ENCODE data around the gene TERC.

The TERC gene

DNA sequence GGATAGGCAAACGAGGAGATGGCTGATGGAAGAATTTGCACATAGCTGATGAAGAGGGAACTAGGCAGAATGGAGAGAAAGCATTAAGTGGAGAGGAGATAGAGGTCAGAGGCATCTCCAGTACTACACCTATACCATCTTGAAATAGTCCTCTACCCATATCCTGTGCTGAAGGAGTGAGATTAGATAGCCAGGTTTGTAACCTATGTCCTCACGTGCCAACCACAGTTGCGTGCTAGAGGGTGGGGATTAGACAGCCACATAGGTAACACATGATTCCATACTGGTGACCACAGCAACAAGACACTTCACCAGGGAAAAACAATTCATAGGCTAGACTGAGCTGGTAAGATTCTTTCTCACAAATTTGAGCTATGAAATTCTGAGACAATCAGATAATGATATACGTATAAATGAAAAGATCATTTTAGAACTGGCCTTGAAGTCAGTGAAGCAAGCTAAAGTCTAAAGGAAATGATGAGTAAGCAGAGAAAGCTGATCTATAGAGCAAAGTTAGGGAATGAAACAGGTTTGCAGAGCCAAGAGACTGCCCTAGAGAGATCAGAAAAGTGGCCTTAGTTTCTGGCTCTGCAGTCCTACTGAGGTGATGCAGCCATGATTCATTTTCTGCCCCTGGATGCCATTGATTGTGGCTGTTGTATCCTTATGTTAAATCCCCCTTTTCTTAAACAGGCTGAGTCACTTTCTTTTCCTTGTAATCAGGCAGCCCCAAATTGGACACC is 26.0 kb upstream of the TERC start:
- no peaks in the 10 kb centered on the region for H3K9me3 ChIP-seq (ENCODE audit: control insufficient read depth in 1 of 2, low read length in 2 of 2)
- H3K9ac ChIP-seq (ENCODE audit: low read depth in 1 of 2, low read length in 2 of 2) = no peak overlapping the region
- H3K27ac ChIP-seq (ENCODE audit: low read depth, low read length) = no peak overlapping the region
- H3K4me1 ChIP-seq (ENCODE audit: control insufficient read depth in 1 of 2, insufficient read depth in 2 of 2, low read length in 2 of 2) = no peaks in the 10 kb centered on the region
- peaks cover 14 to 20% of the 10 kb centered on the region in 2 donors for H3K36me3 ChIP-seq (ENCODE audit: control insufficient read depth in 1 of 2, insufficient read depth in 2 of 2, low read length in 2 of 2)
- no peak overlapping the region for H3K4me3 ChIP-seq (ENCODE audit: low read depth in 1 of 2, low read length in 2 of 2)
- H3K27me3 ChIP-seq (ENCODE audit: control insufficient read depth in 1 of 2, insufficient read depth in 2 of 2, low read length in 2 of 2) = no peaks in the 10 kb centered on the region

GRCh38 chr3:169790219-169790618 is 25.4 kb upstream of the TERC start:
- no peaks in the 10 kb centered on the region for H3K4me1 ChIP-seq (ENCODE audit: control insufficient read depth in 1 of 2, insufficient read depth in 2 of 2, low read length in 2 of 2)
- H3K36me3 ChIP-seq (ENCODE audit: control insufficient read depth in 1 of 2, insufficient read depth in 2 of 2, low read length in 2 of 2) = peaks cover 20 to 24% of the 10 kb centered on the region in 2 donors
- no peak overlapping the region for H3K4me3 ChIP-seq (ENCODE audit: low read depth in 1 of 2, low read length in 2 of 2)
- H3K9me3 ChIP-seq (ENCODE audit: control insufficient read depth in 1 of 2, low read length in 2 of 2) = no peaks in the 10 kb centered on the region
- H3K27ac ChIP-seq (ENCODE audit: low read depth, low read length) = no peak overlapping the region
- H3K27me3 ChIP-seq (ENCODE audit: control insufficient read depth in 1 of 2, insufficient read depth in 2 of 2, low read length in 2 of 2) = no peaks in the 10 kb centered on the region
- H3K9ac ChIP-seq (ENCODE audit: low read depth in 1 of 2, low read length in 2 of 2) = no peak overlapping the region

GRCh38 chr3:169787791-169788190 is 22.9 kb upstream of the TERC start:
- Histone ChIP-seq H3K36me3 (ENCODE audit: control insufficient read depth in 1 of 2, insufficient read depth in 2 of 2, low read length in 2 of 2) (peaks cover 32 to 38% of the 10 kb centered on the region in 2 donors), H3K4me1 (ENCODE audit: control insufficient read depth in 1 of 2, insufficient read depth in 2 of 2, low read length in 2 of 2) (no peaks in the 10 kb centered on the region), H3K9ac (ENCODE audit: low read depth in 1 of 2, low read length in 2 of 2) (no peak overlapping the region), H3K9me3 (ENCODE audit: control insufficient read depth in 1 of 2, low read length in 2 of 2) (no peaks in the 10 kb centered on the region), H3K4me3 (ENCODE audit: low read depth in 1 of 2, low read length in 2 of 2) (no peak overlapping the region), H3K27ac (ENCODE audit: low read depth, low read length) (no peak overlapping the region), H3K27me3 (ENCODE audit: control insufficient read depth in 1 of 2, insufficient read depth in 2 of 2, low read length in 2 of 2) (no peaks in the 10 kb centered on the region)

GRCh38 chr3:169787120-169787519 is 22.3 kb upstream of the TERC start:
- Histone ChIP-seq H3K4me1 (ENCODE audit: control insufficient read depth in 1 of 2, insufficient read depth in 2 of 2, low read length in 2 of 2) (no peaks in the 10 kb centered on the region), H3K9ac (ENCODE audit: low read depth in 1 of 2, low read length in 2 of 2) (no peak overlapping the region), H3K4me3 (ENCODE audit: low read depth in 1 of 2, low read length in 2 of 2) (no peak overlapping the region), H3K9me3 (ENCODE audit: control insufficient read depth in 1 of 2, low read length in 2 of 2) (no peaks in the 10 kb centered on the region), H3K36me3 (ENCODE audit: control insufficient read depth in 1 of 2, insufficient read depth in 2 of 2, low read length in 2 of 2) (peaks cover 32 to 39% of the 10 kb centered on the region in 2 donors), H3K27ac (ENCODE audit: low read depth, low read length) (no peak overlapping the region), H3K27me3 (ENCODE audit: control insufficient read depth in 1 of 2, insufficient read depth in 2 of 2, low read length in 2 of 2) (no peaks in the 10 kb centered on the region)

DNA sequence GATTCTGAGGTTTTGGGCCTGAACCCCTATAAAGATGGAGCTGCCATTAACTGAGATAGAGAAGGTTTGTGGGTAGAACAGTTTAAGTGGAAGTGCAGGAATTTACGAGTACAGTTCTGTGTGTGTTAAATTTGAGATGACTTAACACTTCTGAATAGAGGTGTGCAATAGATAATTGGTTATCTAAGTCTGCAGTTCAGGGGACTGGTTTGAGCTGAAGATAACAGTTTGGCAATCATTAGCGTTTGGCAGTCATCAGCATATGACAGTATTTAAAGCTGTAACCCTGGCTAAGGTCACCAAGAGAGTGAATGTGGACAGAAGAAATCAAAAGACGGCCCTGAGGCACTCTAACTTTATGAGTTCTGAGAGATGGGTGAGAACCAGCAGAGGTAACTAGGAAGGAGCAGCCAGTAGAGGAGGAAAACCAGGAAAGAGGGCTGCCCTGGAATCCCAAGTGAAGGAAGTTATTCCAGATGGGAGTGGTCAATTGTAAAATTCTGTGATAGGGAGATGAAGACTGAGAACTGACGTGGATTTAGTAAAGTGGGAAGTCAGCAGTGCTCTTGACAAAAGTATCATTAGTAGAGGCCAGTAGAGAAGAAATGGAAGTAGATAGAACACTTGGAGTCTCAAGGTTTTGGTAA is 16.5 kb upstream of the TERC start:
- Histone ChIP-seq H3K9me3 (ENCODE audit: control insufficient read depth in 1 of 2, low read length in 2 of 2) (no peaks in the 10 kb centered on the region), H3K27ac (ENCODE audit: low read depth, low read length) (no peak overlapping the region), H3K36me3 (ENCODE audit: control insufficient read depth in 1 of 2, insufficient read depth in 2 of 2, low read length in 2 of 2) (peaks cover 39 to 67% of the 10 kb centered on the region in 2 donors), H3K4me1 (ENCODE audit: control insufficient read depth in 1 of 2, insufficient read depth in 2 of 2, low read length in 2 of 2) (no peaks in the 10 kb centered on the region), H3K4me3 (ENCODE audit: low read depth in 1 of 2, low read length in 2 of 2) (no peak overlapping the region), H3K9ac (ENCODE audit: low read depth in 1 of 2, low read length in 2 of 2) (no peak overlapping the region), H3K27me3 (ENCODE audit: control insufficient read depth in 1 of 2, insufficient read depth in 2 of 2, low read length in 2 of 2) (no peaks in the 10 kb centered on the region)

DNA sequence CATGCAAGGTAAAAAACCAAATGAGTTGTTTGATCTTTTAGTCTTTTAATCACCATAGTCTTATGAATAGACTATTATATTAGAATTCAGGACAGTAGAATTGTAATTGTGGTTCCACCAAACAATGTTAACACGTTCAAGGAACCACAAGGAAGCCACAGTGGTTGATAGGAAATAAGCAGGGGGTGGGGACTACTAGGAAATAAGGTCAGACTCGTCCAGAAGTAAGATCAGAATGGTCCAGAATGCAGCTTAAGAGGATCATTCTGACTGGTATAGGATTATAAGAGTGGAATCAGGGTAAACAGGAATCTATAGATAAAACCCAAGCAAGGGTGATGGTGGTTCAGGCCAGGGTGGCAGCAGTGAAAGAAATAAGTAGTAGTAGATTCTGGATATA is 15.9 kb upstream of the TERC start:
- Histone ChIP-seq H3K9ac (ENCODE audit: low read depth in 1 of 2, low read length in 2 of 2) (no peak overlapping the region), H3K36me3 (ENCODE audit: control insufficient read depth in 1 of 2, insufficient read depth in 2 of 2, low read length in 2 of 2) (peaks cover 34 to 69% of the 10 kb centered on the region in 2 donors), H3K9me3 (ENCODE audit: control insufficient read depth in 1 of 2, low read length in 2 of 2) (no peaks in the 10 kb centered on the region), H3K27me3 (ENCODE audit: control insufficient read depth in 1 of 2, insufficient read depth in 2 of 2, low read length in 2 of 2) (no peaks in the 10 kb centered on the region), H3K4me3 (ENCODE audit: low read depth in 1 of 2, low read length in 2 of 2) (no peak overlapping the region), H3K27ac (ENCODE audit: low read depth, low read length) (no peak overlapping the region), H3K4me1 (ENCODE audit: control insufficient read depth in 1 of 2, insufficient read depth in 2 of 2, low read length in 2 of 2) (peaks cover 3 to 4% of the 10 kb centered on the region in 2 donors)

GRCh38 chr3:169777822-169778221 is 13.0 kb upstream of the TERC start:
- H3K4me3 ChIP-seq (ENCODE audit: low read depth in 1 of 2, low read length in 2 of 2) = no peak overlapping the region
- H3K4me1 ChIP-seq (ENCODE audit: control insufficient read depth in 1 of 2, insufficient read depth in 2 of 2, low read length in 2 of 2) = peaks cover 21 to 25% of the 10 kb centered on the region in 2 donors
- H3K27me3 ChIP-seq (ENCODE audit: control insufficient read depth in 1 of 2, insufficient read depth in 2 of 2, low read length in 2 of 2) = no peaks in the 10 kb centered on the region
- no peak overlapping the region for H3K9ac ChIP-seq (ENCODE audit: low read depth in 1 of 2, low read length in 2 of 2)
- peaks cover 21 to 57% of the 10 kb centered on the region in 2 donors for H3K36me3 ChIP-seq (ENCODE audit: control insufficient read depth in 1 of 2, insufficient read depth in 2 of 2, low read length in 2 of 2)
- H3K27ac ChIP-seq (ENCODE audit: low read depth, low read length) = no peak overlapping the region
- no peaks in the 10 kb centered on the region for H3K9me3 ChIP-seq (ENCODE audit: control insufficient read depth in 1 of 2, low read length in 2 of 2)

DNA sequence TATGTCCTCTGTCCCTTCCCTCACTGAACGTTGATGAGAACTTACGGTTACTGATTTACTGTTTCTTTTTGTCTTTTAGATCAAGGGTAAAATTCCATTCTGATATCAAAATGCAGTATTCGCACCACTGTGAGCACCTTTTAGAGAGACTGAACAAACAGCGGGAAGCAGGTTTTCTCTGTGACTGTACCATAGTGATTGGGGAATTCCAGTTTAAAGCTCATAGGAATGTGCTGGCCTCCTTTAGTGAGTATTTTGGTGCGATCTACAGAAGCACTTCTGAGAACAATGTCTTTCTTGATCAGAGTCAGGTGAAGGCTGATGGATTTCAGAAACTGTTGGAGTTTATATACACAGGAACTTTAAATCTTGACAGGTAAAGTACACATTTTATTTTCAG is 9.3 kb upstream of the TERC start:
- Histone ChIP-seq H3K4me1 (ENCODE audit: control insufficient read depth in 1 of 2, insufficient read depth in 2 of 2, low read length in 2 of 2) (peaks cover 21 to 25% of the 10 kb centered on the region in 2 donors), H3K27me3 (ENCODE audit: control insufficient read depth in 1 of 2, insufficient read depth in 2 of 2, low read length in 2 of 2) (no peaks in the 10 kb centered on the region), H3K4me3 (ENCODE audit: low read depth in 1 of 2, low read length in 2 of 2) (peak overlapping the region; percentile 97), H3K9ac (ENCODE audit: low read depth in 1 of 2, low read length in 2 of 2) (peak overlapping the region; percentile 95 to 100), H3K9me3 (ENCODE audit: control insufficient read depth in 1 of 2, low read length in 2 of 2) (no peaks in the 10 kb centered on the region), H3K36me3 (ENCODE audit: control insufficient read depth in 1 of 2, insufficient read depth in 2 of 2, low read length in 2 of 2) (peaks cover 8 to 30% of the 10 kb centered on the region in 2 donors), H3K27ac (ENCODE audit: low read depth, low read length) (peak overlapping the region; percentile 98)

GRCh38 chr3:169772897-169773816 is 8.3 kb upstream of the TERC start, which contains the start of gene MYNN:
MYNN (plus strand) TSS chr3:169773396; CDS start chr3:169774296, 900 bp downstream.
- H3K4me3 ChIP-seq (ENCODE audit: low read depth in 1 of 2, low read length in 2 of 2) = peak within 1 kb of the TSS; percentile 97
- H3K27ac ChIP-seq (ENCODE audit: low read depth, low read length) = peak within 1 kb of the TSS; percentile 98
- peaks cover 4 to 20% of the 10 kb centered on the region in 2 donors for H3K36me3 ChIP-seq (ENCODE audit: control insufficient read depth in 1 of 2, insufficient read depth in 2 of 2, low read length in 2 of 2)
- H3K9me3 ChIP-seq (ENCODE audit: control insufficient read depth in 1 of 2, low read length in 2 of 2) = no peaks in the 10 kb centered on the region
- H3K27me3 ChIP-seq (ENCODE audit: control insufficient read depth in 1 of 2, insufficient read depth in 2 of 2, low read length in 2 of 2) = no peaks in the 10 kb centered on the region
- peak within 1 kb of the TSS; percentile 95 to 100 for H3K9ac ChIP-seq (ENCODE audit: low read depth in 1 of 2, low read length in 2 of 2)
- peaks cover 21 to 25% of the 10 kb centered on the region in 2 donors for H3K4me1 ChIP-seq (ENCODE audit: control insufficient read depth in 1 of 2, insufficient read depth in 2 of 2, low read length in 2 of 2)
